Subcutaneous adipose tissue (tissue), 4 donors: ENCODE results near the gene RBMS1. TPM values are rescaled to one million over a fixed set of nuclear protein-coding genes. Genes with fewer than 3 reads are reported as not detected.

Source experiments
- total RNA-seq, 4 donors: library from RNA; depleted of rRNA; stranded (reverse); fragments of >200 nt; gene quantifications; one replicate each; pipeline ENCODE4 v1.1.0, GENCODE V29; 2016
- TF ChIP-seq, protein P1 (sequence below): fragments of 450-650 bp; IDR thresholded peaks from one replicate; pipeline ENCODE4 v1.5.1; 2016; ENCODE audit warnings: low read depth, mild to moderate bottlenecking, control low read depth, antibody characterized with exemption, moderate library complexity

The RBMS1 gene
- total RNA-seq, 4 donors from 2014 or later, result 80.1 to 164 (median 95.7) TPM

DNA sequence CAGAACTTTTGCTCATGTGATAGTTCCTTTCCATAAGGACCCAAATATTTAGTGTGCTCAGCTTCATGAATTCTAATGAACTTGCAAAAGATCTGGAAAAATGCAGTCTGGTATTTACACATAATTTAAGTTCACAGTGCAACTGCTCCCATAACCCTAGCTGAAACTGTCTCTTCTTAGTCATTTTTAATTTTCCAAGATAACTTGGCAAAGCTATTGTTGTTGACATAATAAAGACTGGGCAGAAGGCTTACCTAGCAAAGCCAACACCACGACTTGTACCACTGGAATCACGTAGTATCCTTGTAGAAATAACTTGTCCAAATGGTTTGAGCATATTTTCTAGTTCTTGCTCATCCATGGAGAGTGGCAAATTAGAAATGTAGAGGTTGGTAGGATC, 190.5 kb downstream of the RBMS1 start:
- TF ChIP-seq, protein P1, sequence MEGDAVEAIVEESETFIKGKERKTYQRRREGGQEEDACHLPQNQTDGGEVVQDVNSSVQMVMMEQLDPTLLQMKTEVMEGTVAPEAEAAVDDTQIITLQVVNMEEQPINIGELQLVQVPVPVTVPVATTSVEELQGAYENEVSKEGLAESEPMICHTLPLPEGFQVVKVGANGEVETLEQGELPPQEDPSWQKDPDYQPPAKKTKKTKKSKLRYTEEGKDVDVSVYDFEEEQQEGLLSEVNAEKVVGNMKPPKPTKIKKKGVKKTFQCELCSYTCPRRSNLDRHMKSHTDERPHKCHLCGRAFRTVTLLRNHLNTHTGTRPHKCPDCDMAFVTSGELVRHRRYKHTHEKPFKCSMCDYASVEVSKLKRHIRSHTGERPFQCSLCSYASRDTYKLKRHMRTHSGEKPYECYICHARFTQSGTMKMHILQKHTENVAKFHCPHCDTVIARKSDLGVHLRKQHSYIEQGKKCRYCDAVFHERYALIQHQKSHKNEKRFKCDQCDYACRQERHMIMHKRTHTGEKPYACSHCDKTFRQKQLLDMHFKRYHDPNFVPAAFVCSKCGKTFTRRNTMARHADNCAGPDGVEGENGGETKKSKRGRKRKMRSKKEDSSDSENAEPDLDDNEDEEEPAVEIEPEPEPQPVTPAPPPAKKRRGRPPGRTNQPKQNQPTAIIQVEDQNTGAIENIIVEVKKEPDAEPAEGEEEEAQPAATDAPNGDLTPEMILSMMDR, result no peak

DNA sequence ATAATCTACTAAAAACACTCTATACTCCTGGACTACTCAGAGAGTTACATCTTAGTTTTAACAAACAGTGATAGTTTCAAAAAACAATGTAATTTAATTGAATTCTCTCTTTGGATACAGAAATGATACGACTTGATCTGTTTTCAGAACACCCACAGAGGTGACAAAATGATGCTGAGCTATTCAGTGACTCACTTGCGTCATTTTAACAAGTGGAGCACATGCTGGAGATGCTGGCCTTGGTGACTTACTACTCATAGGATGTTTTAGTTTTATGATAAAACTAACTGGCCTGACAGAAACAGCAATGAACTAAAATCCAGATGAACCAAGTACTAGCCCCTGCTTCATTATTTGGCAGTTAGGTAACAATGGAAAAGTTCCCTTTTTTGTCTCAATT, 192.2 kb downstream of the RBMS1 start:
- TF ChIP-seq, protein P1, result no peak

DNA sequence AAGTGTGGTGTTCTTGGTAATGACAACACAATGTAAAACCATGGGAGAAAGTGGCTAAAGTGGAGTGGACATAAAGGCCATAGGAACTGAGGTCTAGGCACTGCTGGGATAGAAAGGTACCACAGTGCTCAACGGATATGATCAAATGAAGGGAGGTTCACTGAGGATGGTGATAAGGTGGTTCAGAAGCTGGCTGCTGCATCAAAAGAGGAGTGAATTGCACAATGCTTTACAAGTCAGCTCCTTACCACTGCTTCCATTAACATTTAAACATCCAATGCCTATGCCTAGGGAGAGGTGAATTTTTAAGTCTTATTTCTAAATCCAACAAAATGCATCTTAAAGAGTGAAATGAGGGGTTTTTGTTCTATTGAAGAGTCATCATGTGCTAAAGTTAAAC, 193.4 kb downstream of the RBMS1 start:
- TF ChIP-seq, protein P1, result no peak

DNA sequence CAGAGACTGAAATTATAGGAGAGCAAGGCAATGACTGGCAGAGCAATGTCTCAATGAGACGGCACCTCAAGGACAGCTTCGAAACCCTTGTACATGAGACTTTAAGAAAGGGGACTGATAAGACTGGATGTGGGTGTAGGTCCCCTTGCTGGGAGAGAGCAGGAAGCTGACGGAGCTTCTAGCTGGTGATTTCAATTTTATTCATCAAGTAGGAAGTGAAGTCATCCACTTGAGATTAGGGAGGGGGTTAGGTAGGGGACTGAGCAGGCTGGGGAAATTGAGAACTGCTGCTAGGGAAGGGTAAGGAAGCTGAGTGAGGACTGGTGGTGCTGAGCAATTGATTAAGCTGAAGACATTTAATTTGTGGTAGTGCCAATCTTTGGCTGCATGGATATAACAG, 194.1 kb downstream of the RBMS1 start:
- TF ChIP-seq, protein P1, result no peak

DNA sequence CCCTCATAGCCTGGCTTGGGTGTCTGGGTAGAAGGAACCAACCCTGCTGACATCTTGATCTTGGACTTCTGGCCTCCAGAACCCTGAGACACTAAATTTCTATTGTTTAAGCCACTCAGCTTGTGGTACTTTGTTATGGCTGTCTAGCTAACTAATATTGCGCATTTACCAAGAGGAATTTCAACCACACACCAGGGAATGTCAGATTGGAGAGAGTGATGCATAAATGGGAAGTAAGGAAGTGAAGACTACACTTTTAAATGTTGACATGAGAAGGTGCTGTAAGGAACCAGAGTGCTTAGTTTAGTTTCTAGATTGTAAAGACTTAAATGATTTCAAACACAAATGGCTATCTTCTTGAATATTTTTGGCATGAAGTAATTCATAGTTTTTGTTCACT, 194.6 kb downstream of the RBMS1 start:
- TF ChIP-seq, protein P1, result no peak

DNA sequence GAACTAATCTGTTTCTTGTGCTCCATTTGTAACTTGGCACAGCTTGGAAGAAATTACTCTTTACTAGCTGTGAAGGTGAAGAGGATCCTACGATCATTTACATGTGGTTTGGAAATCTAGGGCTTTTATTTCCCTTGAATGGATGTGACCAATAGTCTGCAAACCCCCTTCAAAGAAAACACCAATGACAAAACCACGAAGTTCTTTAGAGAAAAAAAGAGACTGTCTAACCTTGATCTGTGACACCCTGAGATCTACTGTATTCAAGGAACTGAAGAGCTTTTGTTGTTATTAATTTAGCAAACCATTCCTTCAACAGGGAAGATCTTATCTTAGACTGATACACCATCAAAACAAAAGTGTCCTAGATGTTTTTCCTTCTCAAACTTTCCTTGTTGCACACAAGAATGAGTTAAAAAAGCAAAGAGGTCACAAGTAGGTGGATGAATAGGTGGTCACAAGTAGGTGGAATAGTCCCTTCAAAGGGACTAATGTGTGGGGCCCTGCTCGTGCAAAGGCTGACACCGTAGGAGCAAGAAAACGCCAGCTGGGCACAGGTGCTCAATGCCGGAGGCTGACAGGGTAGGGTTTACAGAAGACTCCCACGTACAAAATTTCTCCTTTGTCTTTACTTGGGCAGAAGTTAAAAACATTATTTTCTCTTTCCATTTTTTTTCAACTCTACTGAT, 197.9 kb downstream of the RBMS1 start:
- TF ChIP-seq, protein P1, result no peak

DNA sequence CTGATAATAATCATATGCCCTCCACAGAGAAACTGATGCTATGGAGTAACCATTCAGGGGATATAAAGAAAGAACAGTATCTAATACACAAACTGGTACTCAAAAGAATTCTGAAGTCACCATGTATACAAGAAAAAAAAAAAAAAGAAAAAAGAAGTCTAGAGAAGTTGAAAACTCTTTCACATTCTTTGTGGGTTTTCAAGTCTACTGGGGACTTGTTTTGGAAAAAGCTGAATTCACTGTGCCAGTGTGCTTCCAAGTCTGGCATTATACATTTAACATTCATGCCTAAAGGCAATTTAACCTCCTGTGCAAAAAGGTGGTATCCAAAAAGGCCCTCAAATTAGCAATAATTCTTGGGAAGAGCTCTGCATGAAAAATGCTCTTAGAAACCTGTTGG, 198.7 kb downstream of the RBMS1 start:
- TF ChIP-seq, protein P1, result no peak
